SK-N-MC (cell line): Measurements from ENCODE around the gene ZNF326.

Experiments
- DNase-seq: peaks from one replicate; pipeline ENCODE4 v3.0.0-alpha.2; 2011; ENCODE audit warnings: low read depth, low spot score
- H3K27ac ChIP-seq: fragments of 200-600 bp; sonication (generic); 2 replicates; pipeline ENCODE4 v1.5.1; 2016; ENCODE audit warnings: mixed run types
- H3K36me3 ChIP-seq: fragments of 200-600 bp; sonication (generic); 2 replicates; pipeline ENCODE4 v1.6.1; 2017; ENCODE audit warnings: antibody characterized with exemption, low read length, mixed read lengths; ENCODE audit not compliant: insufficient read depth
- H3K4me3 ChIP-seq: fragments of 200-600 bp; sonication (generic); 2 replicates; pipeline ENCODE4 v1.5.1; 2016
- H3K9ac ChIP-seq: fragments of 200-600 bp; sonication (generic); 2 replicates; pipeline ENCODE4 v1.8.0; 2017; ENCODE audit warnings: mixed run types, mixed read lengths; ENCODE audit not compliant: insufficient read length
- H3K9me3 ChIP-seq: fragments of 200-600 bp; sonication (generic); 2 replicates; pipeline ENCODE4 v1.6.1; 2017; ENCODE audit warnings: low read depth, mild to moderate bottlenecking, antibody characterized with exemption, low read length, moderate library complexity, mixed read lengths
- EZH2 ChIP-seq: fragments of 200-600 bp; sonication (generic); IDR thresholded peaks from one replicate; pipeline ENCODE4 v1.6.1; 2017; ENCODE audit warnings: antibody characterized with exemption
- FOXP2 ChIP-seq: optimal IDR thresholded peaks from 2 replicates; pipeline ENCODE3; 2011; ENCODE audit warnings: mild to moderate bottlenecking, moderate library complexity; ENCODE audit not compliant: insufficient read depth; ENCODE audit errors: extremely low read length, control extremely low read depth
- POLR2AphosphoS5 ChIP-seq: IDR thresholded peaks from 2 replicates; pipeline ENCODE4 v1.6.1; 2012; ENCODE audit warnings: mild to moderate bottlenecking, low read depth, low read length, borderline replicate concordance

The ZNF326 gene

GRCh38 chr1:89962024-89962741 lies 32.7 kb upstream of the ZNF326 start:
- Histone ChIP-seq H3K27ac (no peak overlapping the region), H3K9ac (no peak overlapping the region), H3K36me3 (no peaks in the 10 kb centered on the region), H3K9me3 (no peaks in the 10 kb centered on the region), H3K4me3 (no peak overlapping the region)
- TF ChIP-seq POLR2AphosphoS5 (no peak), FOXP2 (no peak), EZH2 (no peak)
- no peak for DNase-seq

- no peak overlapping the region for H3K27ac ChIP-seq
- H3K36me3 ChIP-seq, result no peaks in the 10 kb centered on the region
- no peak overlapping the region for H3K4me3 ChIP-seq
- no peaks in the 10 kb centered on the region for H3K9me3 ChIP-seq
- TF ChIP-seq EZH2 (no peak), POLR2AphosphoS5 (no peak), FOXP2 (no peak)
- DNase-seq, result no peak
- H3K9ac ChIP-seq, result no peak overlapping the region
These were observed 32.2 kb upstream of the ZNF326 start for GRCh38 chr1:89962742-89963075.

DNA sequence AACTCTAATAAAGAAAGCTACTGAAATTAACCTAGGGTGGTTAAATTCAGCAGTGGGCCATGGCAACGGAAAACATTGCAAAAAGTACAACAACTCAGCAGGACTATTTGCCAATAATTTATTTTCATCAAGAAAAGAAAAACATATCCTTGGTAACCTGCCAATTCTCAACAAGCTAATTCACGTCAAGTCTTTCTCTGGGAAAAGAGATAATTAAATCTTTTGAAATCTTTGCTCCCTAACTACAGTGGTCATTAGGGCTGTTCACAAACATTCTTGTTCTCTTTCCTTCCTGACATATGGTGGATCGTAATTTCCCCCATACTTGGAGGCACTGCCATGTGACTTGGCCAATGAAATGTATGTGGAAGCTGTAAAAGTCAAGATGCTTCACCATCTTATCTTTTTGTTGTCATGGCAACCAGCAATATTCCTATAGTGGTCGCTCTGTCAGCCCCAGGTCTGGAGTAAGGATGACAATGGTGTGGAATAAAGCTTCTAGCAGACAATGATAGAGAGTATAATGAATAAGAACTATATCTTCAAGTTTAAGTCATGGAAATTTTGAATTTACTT lies 29.6 kb upstream of the ZNF326 start:
- H3K36me3 ChIP-seq, result no peaks in the 10 kb centered on the region
- H3K4me3 ChIP-seq, result no peak overlapping the region
- TF ChIP-seq POLR2AphosphoS5 (no peak), EZH2 (no peak), FOXP2 (no peak)
- H3K9me3 ChIP-seq, result no peaks in the 10 kb centered on the region
- H3K9ac ChIP-seq, result no peak overlapping the region
- DNase-seq, result no peak
- H3K27ac ChIP-seq, result no peak overlapping the region

- DNase-seq, result no peak
- Histone ChIP-seq H3K4me3 (no peak overlapping the region), H3K36me3 (no peaks in the 10 kb centered on the region), H3K9me3 (no peaks in the 10 kb centered on the region), H3K9ac (no peak overlapping the region), H3K27ac (no peak overlapping the region)
- TF ChIP-seq EZH2 (no peak), POLR2AphosphoS5 (no peak), FOXP2 (no peak)
These were observed 28.3 kb upstream of the ZNF326 start for GRCh38 chr1:89966656-89967055.

DNA sequence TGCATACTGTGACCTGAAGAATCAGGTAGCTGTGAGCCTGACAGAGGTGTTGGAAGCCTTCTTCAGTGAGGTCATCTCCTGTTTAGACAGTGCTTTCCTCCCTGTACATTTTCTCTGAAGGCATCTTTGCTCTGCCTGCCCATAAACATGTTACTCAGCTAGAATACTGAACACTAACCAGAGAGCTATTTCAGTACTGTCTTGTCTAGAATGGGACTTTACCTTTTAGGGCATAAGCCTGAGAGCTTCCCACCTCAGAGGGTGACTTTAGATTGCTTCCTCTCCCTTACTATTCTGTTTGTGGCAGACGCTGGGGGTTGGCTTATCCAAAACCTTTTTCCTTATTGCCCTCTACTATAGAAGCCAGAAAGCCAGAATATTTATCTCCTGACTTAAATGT lies 23.3 kb upstream of the ZNF326 start:
- no peak for DNase-seq
- no peaks in the 10 kb centered on the region for H3K9me3 ChIP-seq
- TF ChIP-seq EZH2 (no peak), FOXP2 (no peak), POLR2AphosphoS5 (no peak)
- H3K9ac ChIP-seq, result no peak overlapping the region
- H3K27ac ChIP-seq, result no peak overlapping the region
- H3K36me3 ChIP-seq, result no peaks in the 10 kb centered on the region
- no peak overlapping the region for H3K4me3 ChIP-seq

DNA sequence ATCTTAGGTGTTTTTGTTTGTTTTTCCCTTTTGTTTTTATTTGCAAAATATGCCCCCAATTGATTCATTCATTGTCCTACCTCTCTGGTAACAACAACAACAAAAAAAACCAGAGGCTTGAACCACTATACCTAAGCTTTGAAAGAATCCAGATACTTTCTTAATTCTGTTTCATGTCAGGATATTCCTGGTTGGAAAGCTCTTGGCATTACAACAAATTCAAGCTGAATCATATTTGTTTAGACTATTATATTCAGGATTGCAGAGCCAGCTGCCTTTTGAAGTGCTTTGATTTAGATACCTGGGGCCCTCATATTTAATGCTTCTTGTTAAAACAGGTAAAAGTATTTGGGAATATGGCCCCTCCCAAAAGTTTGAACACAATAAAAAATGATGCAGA lies 22.9 kb upstream of the ZNF326 start:
- no peak overlapping the region for H3K9ac ChIP-seq
- DNase-seq, result no peak

GRCh38 chr1:89973471-89974127 lies 21.3 kb upstream of the ZNF326 start:
- Histone ChIP-seq H3K4me3 (no peak overlapping the region), H3K36me3 (no peaks in the 10 kb centered on the region), H3K27ac (no peak overlapping the region), H3K9me3 (no peaks in the 10 kb centered on the region), H3K9ac (no peak overlapping the region)
- TF ChIP-seq EZH2 (no peak), POLR2AphosphoS5 (no peak), FOXP2 (no peak)
- DNase-seq, result no peak

More for the DNA sequence above, 22.9 kb upstream of the ZNF326 start:
- Histone ChIP-seq H3K4me3 (no peak overlapping the region), H3K36me3 (no peaks in the 10 kb centered on the region), H3K27ac (no peak overlapping the region), H3K9me3 (no peaks in the 10 kb centered on the region)
- TF ChIP-seq FOXP2 (no peak), POLR2AphosphoS5 (no peak), EZH2 (no peak)

- Histone ChIP-seq H3K36me3 (no peaks in the 10 kb centered on the region), H3K4me3 (no peak overlapping the region), H3K9ac (no peak overlapping the region), H3K27ac (no peak overlapping the region), H3K9me3 (no peaks in the 10 kb centered on the region)
- TF ChIP-seq POLR2AphosphoS5, result no peak
- no peak for TF ChIP-seq EZH2
- no peak for TF ChIP-seq FOXP2
- no peak for DNase-seq
These were observed 20.7 kb upstream of the ZNF326 start for GRCh38 chr1:89974256-89974655.
